Memory B cell (primary cell): ENCODE results near the gene EREG.

Source experiments
- ATAC-seq: fragments of 150-1000 bp; cut with Tn5 transposase; 2 replicates; pipeline ENCODE4 v1.10.0; 2021; ENCODE audit warnings: low read depth, mild to moderate bottlenecking, moderate library complexity
- DNase-seq, 2 donors: peaks; one replicate each; pipeline ENCODE4 v3.0.0; 2022; ENCODE audit warnings: low spot score in 2 of 2
- H3K27ac Mint-ChIP-seq: one replicate; pipeline ENCODE4 v1.8.0; 2022; ENCODE audit warnings: mild to moderate bottlenecking, moderate library complexity, mixed read lengths
- H3K27me3 Mint-ChIP-seq: one replicate; pipeline ENCODE4 v1.8.0; 2022; ENCODE audit warnings: mixed read lengths
- H3K36me3 Mint-ChIP-seq: one replicate; pipeline ENCODE4 v1.8.0; 2022; ENCODE audit warnings: mild to moderate bottlenecking, mixed read lengths
- H3K4me1 Mint-ChIP-seq: one replicate; pipeline ENCODE4 v1.8.0; 2022; ENCODE audit warnings: mixed read lengths
- H3K4me3 Mint-ChIP-seq: one replicate; pipeline ENCODE4 v1.8.0; 2022; ENCODE audit warnings: mild to moderate bottlenecking, moderate library complexity, mixed read lengths
- H3K9me3 Mint-ChIP-seq: one replicate; pipeline ENCODE4 v1.8.0; 2022; ENCODE audit warnings: mixed read lengths

EREG gene

DNA sequence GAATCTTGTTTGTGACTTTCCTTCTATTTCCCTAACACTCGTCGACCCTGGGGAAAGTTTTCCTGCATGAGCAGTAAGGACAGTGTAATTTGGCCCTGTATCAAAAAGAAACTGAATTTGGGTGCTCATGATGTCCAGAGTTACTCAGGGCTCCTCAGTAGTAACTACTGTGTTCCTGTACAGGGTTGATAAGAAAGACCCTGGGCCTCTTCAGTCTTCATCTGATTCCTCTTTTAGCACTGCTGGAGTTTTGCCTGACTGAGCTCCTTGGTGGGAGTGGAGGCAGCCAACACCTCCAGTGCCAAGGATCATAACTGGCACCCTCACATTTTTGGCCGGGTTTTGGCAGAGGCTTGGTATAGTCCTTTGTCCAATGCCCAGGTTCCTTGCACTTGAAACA lies 72.9 kb downstream of the EREG start:
- no peak for DNase-seq
- Mint-ChIP-seq H3K4me1 (no peaks in the 10 kb centered on the region), H3K4me3 (no peak overlapping the region), H3K9me3 (no peaks in the 10 kb centered on the region), H3K36me3 (no peaks in the 10 kb centered on the region), H3K27ac (no peak overlapping the region), H3K27me3 (peaks cover 4% of the 10 kb centered on the region)
- no peak for ATAC-seq
